HL-60/S4 treated with retinoic acid at 250 ng/mL for 4 days and 3 days (cell line): Measurements from ENCODE around the gene NUP43.
"Not testable (repeated sequence)": the region's sequence is repeated elsewhere in the genome, so short reads cannot be mapped to it uniquely, and the experiment has no call there.

Source experiments
- in situ Hi-C: fragments of 300-500 bp; cut with MboI; formaldehyde crosslinking; loops from 2 replicates; pipeline ENCODE4 v1.7.0; 2022; ENCODE audit warnings: low sequenced_read_pairs

The NUP43 gene

DNA sequence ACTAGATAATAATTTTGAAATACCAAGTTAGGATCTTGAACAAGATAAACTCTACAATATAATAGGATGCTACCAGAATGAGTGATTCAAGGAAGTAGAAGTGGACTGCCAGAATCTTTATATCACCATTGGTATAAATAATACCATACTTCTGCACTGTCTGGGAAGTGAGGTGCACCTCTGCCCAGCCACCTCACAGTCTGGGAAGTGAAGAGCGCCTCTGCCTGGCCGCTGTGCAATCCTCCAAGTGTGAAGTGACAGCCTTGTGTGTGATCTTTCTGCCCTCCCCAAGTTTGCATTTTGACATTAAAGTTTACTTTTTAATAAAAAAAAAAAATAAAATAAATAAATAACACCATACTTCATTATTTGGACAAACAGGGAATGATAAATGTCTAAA lies 47.2 kb downstream of the NUP43 start:
- in situ Hi-C loops = no loop called here

DNA sequence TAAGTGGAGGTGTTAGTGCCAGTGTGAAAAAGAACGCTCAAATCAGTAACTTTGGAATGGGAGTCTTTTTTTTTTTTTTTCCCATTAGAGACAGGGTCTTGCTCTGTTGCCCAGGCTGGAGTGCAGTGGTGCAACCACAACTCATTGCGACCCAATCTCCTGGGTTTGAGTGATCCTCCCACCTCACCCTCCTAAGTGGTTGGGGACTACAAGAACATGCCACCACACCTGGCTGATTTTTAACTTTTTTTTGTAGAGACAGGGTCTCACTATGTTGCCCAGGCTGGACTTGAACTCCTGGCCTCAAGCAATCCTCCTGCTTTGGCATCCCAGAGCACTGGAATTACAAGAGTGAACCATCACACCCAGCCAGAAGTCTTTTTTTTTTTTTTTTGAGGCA lies 48.2 kb downstream of the NUP43 start:
- in situ Hi-C loops = no loop called here

DNA sequence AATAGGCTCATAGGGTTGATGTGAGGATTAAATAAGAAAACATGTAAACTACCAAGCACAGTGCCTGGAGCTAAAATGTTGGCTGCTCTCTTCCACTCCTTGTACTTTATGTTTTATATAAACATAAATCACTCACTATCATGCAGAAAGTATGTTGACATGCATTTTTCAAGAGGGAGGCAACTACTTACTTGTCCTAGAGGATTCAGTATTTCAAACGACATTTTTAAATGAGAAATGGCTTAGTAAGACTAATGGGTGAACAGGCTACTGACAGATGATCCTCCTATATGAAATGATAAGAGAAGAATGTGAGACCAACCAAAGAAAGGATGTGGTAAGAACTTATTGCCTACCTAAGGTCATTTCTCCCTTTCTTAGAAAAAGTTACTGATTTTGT lies 49.4 kb downstream of the NUP43 start:
- in situ Hi-C loops = no loop called here

DNA sequence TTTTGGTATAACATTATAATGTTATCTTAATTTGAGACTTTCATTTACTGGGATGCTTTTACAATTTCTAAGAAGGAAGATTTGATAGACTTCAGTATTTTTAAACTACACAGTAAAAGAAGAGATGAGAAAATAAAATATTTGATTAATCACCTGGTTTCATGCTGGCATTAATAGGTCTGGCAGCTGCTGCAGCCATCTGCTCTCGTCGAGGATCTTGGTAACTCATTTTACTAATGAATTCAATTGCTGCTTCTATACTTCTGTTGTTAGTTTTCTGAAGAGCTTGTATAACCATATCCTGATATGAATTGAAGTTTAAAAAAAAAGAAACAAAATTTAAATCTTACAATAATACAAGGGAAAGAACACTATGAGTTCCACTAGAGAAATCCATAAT lies 51.4 kb downstream of the NUP43 start:
- in situ Hi-C loops = no loop called here

GRCh38 chr6:149691201-149691600 lies 55.1 kb downstream of the NUP43 start:
- in situ Hi-C loops = no loop called here

DNA sequence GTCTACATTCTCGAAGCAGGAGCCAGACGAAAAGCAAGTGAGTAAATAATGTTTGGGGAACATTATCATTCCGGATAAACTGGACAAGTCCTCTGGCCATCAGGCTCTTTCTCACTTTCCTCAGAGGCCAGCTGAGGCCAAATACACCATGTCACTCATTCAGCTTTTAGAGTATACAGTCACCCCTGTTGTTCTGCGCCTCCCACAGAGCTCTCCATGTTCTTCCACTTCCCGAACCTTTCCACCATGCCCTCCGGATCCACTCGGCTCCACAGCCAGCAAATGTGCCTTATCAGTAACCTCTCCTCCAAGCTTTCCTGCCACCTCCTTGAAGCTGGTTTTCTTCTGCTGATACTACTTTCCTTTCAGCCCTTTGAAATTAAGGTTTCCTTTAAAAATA lies 60.1 kb downstream of the NUP43 start:
- in situ Hi-C loops = no loop called here

GRCh38 chr6:149683256-149683859 lies 63.0 kb downstream of the NUP43 start:
- in situ Hi-C loops = no loop called here

DNA sequence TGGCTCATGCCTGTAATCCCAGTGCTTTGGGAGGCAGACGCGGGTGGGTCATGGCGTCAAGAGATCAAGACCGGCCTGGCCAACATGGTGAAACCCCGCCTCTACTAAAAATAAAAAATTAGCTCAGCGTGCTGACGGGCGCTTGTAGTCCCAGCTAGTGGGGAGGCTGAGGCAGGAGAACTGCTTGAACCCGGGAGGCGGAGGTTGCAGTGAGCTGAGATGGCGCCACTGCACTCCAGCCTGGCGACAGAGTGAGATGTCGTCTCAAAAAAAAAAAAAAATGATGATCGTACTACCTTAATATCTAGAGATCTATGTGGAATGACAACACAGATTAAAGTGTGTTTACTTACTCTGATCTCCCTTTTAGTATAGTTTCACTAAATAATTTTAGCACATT lies 64.5 kb downstream of the NUP43 start:
- in situ Hi-C loops = not testable (repeated sequence)

DNA sequence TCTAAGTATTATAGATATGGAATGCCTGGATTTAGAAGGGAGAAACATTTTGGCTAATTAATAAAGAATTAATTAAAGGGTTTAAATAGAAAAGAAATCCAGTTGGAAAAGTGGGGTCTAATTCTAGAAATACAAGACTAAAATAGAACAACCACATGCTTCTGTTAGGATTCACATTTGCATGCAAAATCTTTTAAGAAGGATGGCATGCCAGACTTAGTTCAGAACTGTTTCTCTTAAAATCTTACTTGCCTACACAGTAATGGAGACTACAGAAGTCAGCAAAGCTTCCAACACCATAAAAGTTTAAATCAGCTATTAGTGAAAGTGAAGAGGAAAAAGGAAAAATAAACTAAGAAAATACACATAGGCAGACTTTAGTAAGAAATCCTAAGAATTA lies 65.1 kb downstream of the NUP43 start:
- in situ Hi-C loops = no loop called here

- in situ Hi-C loops = no loop called here
These were observed 65.8 kb downstream of the NUP43 start for GRCh38 chr6:149680503-149680902.
